Left renal pelvis (tissue), 4 donors: ENCODE data around the gene GHR. TPM values are rescaled to one million over a fixed set of nuclear protein-coding genes. Genes with fewer than 3 reads are reported as not detected.

Experiments
- DNase-seq, 4 donors: peaks; one replicate each; pipeline ENCODE4 v3.0.0-alpha.2; 2013; ENCODE audit warnings: low read depth in 4 of 4, low spot score in 3 of 4
- polyA plus RNA-seq, 4 donors: library from polyadenylated mRNA; unstranded; fragments of 120-200 nt; gene quantifications; one replicate each; pipeline ENCODE4 v1.2.1, GENCODE V29; 2013; ENCODE audit not compliant: insufficient read length in 4 of 4

The GHR gene
- polyA plus RNA-seq, 4 donors, result 17.1 to 40.9 (median 22.9) TPM

DNA sequence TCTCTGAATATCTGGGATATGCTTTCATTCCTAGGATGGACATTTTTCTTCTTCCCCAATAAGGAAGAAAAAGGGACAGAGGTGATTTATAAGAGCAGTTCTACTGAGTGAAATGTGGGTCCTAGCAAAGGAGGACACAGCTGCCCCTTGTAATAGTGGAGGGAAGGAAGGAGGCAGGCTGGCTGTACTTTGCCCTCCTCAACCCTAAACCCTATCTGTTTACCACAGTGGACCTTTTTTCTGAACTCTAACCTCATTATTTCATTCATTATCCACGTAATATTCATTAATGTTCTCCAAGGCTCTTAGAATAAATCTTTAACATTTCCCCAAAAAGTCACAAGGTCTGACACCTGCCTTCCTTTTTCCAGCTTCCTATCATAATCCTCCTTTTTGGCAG, 37.8 kb downstream of the GHR start:
- no peak for DNase-seq

DNA sequence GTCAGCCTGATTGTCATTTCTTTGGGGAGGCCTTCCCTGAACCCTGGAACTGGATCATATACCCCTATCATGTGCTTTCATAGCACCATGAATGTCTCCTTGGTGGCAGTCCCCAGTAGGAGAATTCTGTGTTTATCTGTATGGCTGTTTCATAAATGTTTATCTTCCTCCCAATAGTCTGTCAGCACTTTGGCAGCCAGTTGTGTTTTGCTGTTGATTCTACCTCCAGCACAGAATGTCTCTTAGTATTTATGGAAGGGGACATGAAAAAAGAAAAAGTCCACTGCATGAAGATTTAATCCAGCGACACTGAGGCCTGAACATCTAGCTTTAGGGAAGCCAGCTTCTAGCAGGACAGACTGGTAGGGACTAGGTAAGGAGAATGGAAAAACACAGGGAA, 38.3 kb downstream of the GHR start:
- DNase-seq, result no peak

DNA sequence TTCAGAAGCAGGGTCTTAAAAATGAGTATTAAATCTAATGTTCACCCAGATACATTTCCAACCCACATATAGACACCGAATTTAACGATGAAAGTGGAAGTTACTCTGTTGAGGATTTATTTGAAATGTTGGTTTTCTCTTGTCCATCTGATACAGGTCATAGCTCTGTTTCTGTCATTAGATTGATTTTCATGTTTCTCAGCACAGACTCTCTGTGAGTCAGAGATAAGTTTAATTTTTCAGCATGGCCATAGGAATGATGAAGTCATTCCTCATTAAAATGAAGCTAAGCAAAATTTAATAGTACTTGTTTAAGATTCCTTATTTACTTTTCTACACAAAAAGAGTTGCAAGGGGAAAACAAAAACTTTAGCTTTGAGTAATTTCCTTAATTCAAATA, 38.8 kb downstream of the GHR start:
- DNase-seq, result no peak

DNA sequence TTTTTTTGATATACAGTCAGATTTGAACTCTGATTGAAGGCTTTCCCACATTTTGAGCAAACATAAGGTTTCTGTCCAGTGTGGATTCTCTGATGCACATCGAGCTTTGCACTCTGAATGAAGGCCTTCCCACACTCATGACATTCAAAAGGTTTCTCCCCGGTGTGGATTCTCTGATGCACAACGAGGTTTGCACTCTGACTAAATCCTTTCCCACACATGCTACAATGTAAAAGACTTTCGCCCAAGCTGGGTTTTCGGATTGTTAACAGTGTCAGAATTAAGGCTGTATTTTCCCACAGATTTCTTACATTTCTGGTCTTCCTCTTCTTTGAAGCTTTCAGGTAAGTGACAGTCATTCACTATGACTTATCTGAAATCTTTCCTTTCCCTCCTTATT, 44.3 kb downstream of the GHR start:
- DNase-seq, result no peak

DNA sequence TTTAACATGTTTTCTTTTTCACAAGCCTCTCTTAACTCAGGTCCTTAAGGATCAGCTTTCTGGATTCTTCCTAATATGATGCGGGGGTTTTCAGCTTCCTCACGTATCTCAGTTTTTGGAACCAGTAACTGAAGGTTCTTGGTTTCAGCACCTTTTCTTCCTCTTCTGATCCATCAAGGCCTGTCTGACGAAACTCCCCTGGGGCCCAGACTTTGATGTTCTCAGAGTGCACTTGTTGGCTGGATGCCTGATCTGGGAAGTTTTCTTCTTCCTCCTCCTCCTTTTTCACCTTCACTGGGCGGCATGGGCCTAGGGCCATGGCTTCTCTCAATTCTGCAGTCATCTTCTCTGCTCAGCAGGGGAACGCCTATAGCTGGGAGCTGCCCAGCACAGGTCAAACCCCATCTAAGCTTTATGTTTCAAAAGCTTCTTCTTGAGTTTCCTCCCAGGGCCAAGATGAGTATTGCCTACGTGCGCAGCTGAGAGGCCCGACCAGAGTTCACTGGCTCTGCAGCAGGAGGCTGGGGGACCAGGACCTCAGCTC, 44.8 kb downstream of the GHR start:
- DNase-seq, result no peak

DNA sequence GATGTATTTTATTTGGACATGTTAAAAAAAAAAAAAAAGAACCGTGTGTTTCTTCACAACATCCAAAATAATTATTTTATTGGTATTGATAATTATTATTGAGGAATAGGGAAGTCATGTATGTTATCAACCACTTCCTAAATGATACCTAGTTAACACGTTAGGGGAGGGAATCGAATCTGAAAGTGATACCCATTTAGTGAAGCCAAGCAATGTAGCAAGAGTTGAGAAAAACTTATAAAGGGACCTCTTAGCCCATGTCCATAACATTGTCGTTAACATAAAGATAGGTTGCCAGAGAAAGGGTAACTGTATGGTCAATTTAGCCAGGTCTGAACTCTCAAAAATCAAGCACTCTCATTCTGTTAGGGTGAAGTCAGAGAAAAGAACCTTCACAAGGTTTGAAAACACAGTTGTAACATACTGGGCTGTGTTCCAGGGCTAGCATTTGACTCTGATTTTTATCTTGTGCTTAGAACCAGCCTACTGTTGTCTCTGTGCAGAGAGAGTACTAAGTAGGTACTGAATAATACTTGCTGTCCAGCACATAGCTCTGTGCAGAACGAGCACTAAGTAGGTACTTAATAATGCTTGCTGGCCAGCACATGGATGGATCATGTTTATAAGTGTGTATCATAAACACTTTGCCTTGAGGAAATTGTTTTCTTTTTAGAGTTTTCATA, 60.4 kb downstream of the GHR start:
- DNase-seq, result no peak

DNA sequence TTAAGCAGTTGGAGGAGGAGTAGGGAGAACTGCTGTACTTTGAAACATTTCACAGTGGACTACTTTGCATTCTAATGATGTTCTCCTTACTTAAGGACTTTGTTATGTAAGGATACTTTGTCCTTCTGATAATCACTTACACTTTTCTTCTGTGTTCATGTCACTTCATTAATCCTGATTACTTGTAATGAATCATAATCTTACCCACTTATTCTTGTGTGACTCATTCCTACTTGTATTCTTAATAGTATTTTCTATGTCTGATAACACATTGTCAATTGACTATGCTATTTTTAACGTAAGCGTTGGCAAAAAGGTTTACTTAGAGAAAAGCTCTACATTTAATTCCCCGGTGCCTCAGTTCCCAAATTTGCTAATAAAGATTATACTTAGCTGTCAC, 63.8 kb downstream of the GHR start:
- no peak for DNase-seq

DNA sequence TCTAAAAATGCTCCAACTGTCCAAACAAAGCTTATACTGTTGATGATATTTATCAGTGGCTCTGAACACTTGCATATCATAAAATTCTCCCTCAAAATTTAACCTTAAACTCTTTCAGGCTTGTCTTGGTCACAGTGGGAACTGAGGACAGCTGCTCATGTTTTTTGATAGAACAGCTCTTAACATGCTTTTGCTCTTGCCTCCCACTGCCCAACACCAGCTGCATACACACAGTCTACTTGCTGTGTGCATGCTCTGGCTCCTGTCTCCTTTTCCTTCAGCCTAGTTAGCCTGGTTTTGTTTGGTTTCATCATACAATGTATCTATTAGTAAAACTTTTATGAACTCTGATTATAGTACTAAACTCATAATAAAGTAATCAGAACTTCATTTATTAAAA, 64.6 kb downstream of the GHR start:
- DNase-seq, result no peak

DNA sequence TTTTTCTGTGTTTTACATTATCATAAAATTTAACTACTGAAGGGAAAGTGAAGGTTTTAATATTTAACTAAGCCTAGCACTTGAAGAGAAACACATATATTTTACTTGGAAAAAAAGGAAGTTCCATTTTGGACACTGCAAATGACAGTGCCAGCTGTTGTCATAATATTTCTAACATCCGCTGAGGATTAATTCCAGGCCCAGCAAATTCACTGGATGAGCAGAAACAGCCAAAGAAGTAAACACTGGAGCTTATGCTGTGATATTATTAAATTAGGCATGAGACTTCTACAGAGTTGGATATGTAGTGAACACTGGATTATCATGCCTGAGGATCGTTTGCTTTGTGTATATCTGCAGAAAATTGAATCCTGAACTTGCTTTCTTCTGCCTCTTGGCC, 67.6 kb downstream of the GHR start:
- DNase-seq, result no peak

DNA sequence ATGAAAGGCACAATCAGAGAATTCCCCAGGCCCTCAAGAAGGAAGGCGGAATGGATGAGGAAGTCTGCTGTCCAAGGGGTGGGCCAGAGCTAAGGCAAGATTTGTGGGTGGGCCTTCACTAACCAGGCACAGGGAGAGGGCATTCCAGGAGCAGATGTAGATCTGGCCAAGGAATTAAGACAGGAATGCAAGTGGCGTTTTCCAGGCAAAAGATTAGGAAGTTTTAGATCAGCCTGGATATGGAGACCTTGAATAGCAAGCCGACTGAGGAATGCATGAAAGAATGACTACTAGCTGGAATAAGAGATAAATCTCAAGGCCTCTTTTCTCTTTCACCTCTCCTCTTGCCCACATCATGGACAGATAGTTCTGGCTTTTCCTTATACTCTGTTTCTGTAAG, 68.5 kb downstream of the GHR start:
- no peak for DNase-seq

DNA sequence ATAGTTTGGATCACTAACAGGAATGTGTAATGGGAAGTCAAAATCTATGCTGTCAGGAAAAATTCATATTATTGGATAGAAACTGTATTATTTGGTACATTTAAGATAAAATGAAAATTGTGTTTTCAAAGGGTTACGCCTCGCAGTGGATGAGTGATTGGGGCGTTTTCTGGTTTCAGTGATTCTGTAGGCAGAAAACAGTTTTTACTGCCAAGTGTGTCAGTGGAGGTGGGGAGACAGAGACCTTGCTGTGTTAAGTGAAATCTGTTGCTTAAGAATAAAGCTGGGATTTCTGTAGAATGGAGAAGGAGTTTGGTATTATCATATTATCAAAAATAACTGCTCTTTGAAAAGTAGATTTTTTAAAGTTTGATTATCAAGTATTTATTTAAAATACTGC, 69.7 kb downstream of the GHR start:
- DNase-seq, result no peak

DNA sequence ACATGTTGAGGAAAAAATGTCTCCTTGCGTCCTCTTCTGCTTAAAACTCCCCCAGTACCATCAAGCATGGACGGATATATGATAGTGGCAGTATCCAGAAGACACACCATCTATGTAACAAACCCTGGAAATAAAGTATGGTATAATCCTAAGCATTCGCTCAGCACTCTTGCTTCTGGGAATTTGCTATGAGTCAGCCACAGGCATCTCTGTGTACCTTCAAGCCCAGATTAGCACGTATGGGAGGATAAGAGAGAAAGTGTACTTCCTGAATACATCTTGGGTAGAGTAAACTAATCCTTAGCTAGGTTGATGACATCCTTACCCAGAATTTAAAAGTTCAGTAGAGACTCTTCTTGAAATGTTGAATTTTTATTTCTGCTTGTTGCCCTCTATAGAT, 71.2 kb downstream of the GHR start:
- DNase-seq, result no peak

DNA sequence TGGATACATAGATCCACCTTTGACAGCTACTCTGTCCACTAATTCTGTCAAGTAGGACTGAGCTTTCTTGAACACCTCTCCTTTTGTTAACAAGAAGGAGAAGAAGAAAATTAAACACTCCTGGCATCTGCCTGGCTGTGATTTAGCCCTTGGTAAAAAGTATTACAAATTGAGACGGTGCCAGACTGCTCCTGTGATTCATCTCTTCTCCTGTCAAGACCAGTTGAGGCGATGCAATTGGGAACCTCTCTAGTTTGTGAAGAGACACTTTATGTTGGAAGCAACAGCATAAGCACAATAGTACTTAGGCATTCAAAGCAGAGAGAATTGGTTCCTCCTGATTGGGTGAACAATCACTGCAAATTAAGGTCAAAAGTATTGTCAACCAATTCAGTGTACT, 72.7 kb downstream of the GHR start:
- no peak for DNase-seq

DNA sequence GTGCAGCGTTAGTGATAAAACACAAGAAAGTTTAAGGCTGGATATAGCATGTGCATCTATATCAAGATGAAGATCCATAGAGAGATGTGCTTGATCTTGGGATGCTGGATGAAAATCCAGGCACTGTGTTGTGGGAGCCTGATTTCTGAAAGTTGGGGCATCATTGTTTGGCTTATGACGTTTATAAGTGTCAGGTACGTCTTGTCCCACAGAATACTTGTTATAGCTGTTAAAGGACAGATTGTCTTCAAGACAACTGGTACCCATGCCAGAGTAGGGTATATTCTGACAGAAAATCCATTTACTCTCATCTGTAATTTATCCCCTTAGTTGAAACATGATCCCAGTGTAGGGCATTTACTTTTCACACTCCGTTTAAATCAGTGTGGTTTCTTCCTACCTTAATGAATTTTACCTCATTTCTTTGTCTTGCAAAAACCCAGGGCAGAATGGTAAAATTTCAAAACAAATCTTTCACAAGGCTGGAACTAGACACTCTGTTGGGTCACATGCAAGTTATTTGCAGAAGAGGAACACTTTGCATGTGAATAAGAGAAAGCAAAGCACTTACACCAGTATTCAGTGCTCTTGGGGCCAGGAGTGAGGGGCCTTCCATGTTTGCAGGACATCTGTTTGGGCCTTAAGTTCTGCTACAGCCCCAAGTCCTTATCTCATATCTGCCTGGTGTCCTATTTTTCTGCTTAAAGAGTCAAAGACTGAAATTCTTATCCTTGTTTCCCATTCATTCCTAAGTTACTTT, 73.3 kb downstream of the GHR start:
- DNase-seq, result no peak

DNA sequence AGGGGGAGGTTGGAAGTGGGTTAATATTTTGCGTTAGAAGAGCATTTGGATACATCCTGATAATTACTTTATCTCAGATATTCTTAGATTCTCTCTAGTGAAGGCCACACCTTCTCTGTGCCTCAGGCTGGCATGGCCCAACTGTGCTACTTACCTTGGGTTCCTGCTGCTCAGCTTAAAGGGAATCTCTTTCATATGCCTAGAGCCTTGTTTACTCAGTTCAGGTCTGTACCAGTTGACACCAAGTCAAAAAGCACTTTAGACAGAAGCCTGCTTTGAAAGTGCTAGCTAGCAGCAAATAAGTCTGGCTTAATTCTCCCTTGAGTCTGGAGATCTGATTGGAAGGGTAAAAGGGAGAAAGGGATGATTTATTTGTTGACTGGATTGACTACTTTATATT, 74.8 kb downstream of the GHR start:
- DNase-seq, result no peak

DNA sequence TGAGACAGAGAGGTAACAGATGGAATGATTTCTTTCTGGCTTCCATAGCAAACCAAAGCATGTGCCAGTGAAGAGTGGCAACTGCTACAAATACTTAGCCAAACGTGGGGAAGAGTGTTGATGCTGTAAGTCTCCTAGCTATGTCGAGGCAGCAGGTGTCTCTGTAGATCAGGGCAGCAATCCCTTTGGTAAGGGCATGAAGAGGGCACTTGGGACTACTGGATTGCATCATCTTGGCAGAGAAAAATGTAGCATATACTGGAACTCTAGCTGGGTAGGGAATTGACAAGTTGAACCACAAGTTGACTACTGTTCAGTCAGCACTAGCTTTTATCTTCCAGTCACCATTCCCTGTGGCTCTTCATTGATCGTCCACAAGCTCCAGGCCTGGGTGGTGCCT, 75.8 kb downstream of the GHR start:
- no peak for DNase-seq

DNA sequence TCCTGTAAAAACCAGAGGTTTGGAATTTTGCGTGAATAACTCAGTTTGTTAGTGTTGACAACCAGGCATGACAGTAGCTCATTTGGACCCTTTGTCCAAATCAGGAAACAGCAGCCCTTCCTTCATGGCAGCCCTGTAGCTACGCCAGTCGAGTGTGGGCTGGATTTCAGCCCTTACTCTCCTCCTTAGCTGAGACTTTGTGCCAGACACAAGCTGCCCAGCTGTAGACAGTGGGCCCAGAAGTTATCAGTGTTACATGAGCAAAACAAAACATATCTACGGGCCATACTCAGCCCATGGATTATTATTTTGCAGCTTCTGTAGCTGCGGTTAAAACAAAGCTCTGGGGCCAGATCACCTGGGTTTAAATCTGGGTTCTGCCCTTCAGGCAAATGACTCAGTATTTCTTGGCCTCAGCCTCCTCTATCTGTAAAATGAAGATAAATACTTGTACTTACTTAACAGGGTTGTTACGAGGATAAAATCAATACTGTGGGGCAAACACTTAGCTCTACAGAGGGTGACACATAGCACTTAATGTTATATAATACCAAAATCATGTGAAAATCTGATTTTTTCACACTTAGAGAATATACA, 76.9 kb downstream of the GHR start:
- no peak for DNase-seq

DNA sequence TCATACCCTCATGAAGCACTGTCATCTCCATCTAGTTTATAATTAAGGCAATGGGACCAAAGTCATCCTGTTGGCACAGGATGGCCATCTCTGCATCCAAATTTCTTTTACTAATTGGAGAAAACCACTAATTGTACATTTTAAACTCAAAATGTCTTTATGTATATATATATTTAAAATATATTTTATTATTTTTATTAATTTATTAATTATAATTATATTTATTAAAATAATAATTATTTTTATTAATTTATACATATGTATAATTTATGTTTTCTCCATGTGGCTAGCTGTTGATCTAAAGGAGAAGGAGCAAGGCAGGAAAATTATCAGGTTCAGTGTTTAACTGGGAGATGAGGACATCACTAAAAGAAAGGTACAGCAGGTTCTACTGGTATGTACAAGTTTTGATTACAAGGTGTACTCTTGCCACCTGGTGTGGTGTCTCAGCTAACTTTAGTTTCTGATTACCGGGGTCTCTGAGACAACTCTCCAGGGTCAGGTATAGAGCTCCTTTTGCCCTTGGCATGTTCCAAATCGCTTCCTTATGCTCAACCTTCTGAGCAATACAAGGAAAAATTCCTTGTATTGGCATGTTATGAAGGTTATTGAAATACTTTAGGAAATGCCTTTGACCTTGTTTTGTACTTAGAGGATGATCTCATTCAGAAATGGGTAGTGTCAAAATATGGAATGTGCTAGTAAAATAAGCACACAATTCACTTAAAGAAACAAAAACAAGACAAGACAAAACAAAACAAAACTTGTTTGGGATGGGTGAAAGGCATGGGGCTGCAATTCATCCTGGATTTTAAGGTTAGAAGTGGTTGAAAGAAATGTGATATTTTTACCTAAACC, 79.6 kb downstream of the GHR start:
- DNase-seq, result no peak

DNA sequence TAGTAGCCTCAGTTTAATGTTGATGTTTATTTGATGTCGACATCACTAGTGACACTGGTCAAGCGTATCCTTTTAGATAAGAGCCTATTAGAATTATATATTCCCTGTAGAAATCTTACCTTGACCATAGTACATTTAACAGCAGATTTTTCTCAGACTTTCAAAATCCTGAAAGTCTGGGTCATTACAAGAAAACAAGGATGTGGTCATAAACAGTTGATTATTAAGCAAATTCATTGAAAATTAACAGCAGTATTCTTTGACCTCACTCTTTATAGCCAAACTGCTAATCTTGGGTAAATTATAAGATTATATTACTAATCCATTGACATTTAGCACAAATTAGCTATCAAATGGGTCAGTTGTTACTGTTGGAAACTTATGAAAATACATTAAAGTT, 83.4 kb downstream of the GHR start:
- no peak for DNase-seq

DNA sequence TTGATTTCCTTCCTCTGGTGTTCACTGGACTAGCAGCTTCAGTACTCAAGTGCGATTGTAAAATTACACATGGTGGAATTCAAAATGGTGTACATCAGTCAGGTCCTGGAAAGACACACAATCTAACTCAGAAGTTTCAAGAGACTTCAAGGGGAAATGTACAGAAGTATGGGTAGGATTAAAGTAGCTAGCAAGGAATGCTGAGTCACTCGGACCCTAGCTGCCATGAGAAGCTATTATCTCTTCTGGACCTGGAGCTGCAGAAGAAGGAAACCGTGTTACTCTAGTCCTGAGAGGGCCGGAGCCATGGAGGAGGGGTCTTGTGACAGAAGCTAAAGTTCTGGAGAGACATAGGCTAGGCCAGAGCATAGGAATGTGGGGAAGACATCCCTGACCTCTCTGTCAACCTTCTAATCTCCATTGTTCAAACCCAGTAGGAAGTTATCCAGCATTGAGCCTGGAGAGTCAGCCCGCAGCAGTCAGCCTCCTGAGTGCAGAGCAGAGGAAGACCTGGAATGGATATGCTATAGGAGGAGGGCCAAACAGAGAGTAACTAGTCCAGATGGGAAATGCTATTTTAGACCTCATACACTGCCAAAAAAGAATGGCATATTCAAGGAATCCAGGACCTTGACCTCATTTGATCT, 84.3 kb downstream of the GHR start:
- no peak for DNase-seq

DNA sequence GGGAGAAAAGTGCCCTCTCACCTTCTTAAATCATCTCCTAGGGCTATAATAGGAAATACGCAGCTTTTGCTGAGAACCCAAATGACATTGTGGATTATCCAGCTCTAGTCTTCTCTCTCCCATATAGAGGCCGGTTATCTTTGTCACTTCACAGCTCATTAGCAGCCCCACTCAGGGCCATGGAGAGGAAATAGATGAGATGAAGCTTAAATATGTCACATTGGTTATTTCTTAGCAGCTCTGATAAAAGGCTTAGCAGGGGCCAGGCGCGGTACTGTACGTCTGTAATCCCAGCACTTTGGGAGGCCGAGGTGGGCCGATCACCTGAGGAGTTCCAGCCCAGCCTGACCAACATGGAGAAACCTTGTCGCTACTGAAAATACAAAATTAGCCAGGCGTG, 90.0 kb downstream of the GHR start:
- DNase-seq, result no peak
